HepG2 (cell line): ENCODE data around the gene DMKN. TPM values are rescaled to one million over a fixed set of nuclear protein-coding genes. Genes with fewer than 3 reads are reported as not detected.

Source experiments
- ATAC-seq: fragments of 200-7000 bp; cut with Tn5 transposase; 3 replicates; pipeline ENCODE4 v1.9.1; 2020; ENCODE audit warnings: mild to moderate bottlenecking, moderate library complexity
- BruUV-seq: library from RNA; stranded (reverse); fragments of 400-500 nt; replicated peaks from 2 replicates; lab custom pipeline; 2021; lab: Mats Ljungman, UMichigan
- CTCF ChIA-PET: fragments of 300-600 bp; formaldehyde crosslinking; extraction: SDS; loops from one replicate; lab custom pipeline; 2021; ENCODE audit warnings: low total read pairs, inconsistent platforms, low intra/inter-chr PET ratio; lab: Yijun Ruan, JAX
- POLR2A ChIA-PET: fragments of 350-600 bp; sonication (Branson Sonifier 250); formaldehyde crosslinking; loops from one replicate; lab custom pipeline; 2020; ENCODE audit warnings: antibody characterized with exemption, inconsistent platforms; lab: Yijun Ruan, JAX
- DNase-seq: peaks from one replicate; pipeline ENCODE4 v3.0.0-alpha.2; 2015; ENCODE audit warnings: low spot score
- FAIRE-seq: peaks from 3 replicates; lab custom pipeline; 2011; peaks lifted over from hg19 to GRCh38; lab: Jason Lieb, UNC
- H2AFZ ChIP-seq: one replicate; pipeline ENCODE4 v1.6.1; 2011; ENCODE audit warnings: low read length, inconsistent platforms
- H3K27ac ChIP-seq: fragments of 300-600 bp; 3 replicates; pipeline ENCODE4 v1.8.0; 2011; ENCODE audit warnings: mixed run types, mild to moderate bottlenecking, mixed read lengths, low read length, inconsistent platforms; ENCODE audit not compliant: insufficient read depth; ENCODE audit errors: extremely low read length
- H3K27me3 ChIP-seq, 2 experiments: fragments of 200-600 bp in 1 of 2; 2 replicates in 1 of 2; 3 replicates in 1 of 2; pipeline versions ENCODE4 v1.6.0 to v1.8.0; 2011; ENCODE audit warnings: low read length in 2 of 2, mild to moderate bottlenecking in 2 of 2, moderate library complexity in 2 of 2, inconsistent platforms in 1 of 2; ENCODE audit not compliant: insufficient read depth in 2 of 2, control insufficient read depth in 1 of 2
- H3K36me3 ChIP-seq, 2 experiments: fragments of 200-600 bp in 1 of 2; replicated peaks in 1 of 2; 2 replicates in 1 of 2; 3 replicates in 1 of 2; pipeline versions ENCODE4 v1.5.1 to v1.8.0; 2011; ENCODE audit warnings: low read length in 2 of 2, inconsistent platforms in 1 of 2; ENCODE audit not compliant: insufficient read depth in 2 of 2, control insufficient read depth in 1 of 2
- H3K4me1 ChIP-seq: 2 replicates; pipeline ENCODE4 v1.5.1; 2012; ENCODE audit warnings: low read length, inconsistent platforms; ENCODE audit not compliant: insufficient read depth
- H3K4me2 ChIP-seq: 2 replicates; pipeline ENCODE4 v1.6.0; 2011; ENCODE audit warnings: low read depth, low read length, inconsistent platforms
- H3K4me3 ChIP-seq, 3 experiments: fragments of 200-600 bp in 1 of 3; sonication (generic), shearing (Covaris generic) in 1 of 3; replicated peaks in 1 of 3; 2 replicates each; pipeline ENCODE4 v1.5.1; 2011 to 2016; ENCODE audit warnings: low read length in 3 of 3, inconsistent platforms in 2 of 3, low read depth in 2 of 3, mild to moderate bottlenecking in 2 of 3, control low read depth in 1 of 3, mixed read lengths in 1 of 3; ENCODE audit not compliant: insufficient read depth in 1 of 3
- H3K79me2 ChIP-seq: one replicate; pipeline ENCODE4 v1.6.1; 2011; ENCODE audit warnings: low read length, inconsistent platforms; ENCODE audit not compliant: insufficient read depth
- H3K9ac ChIP-seq: 2 replicates; pipeline ENCODE4 v1.6.0; 2011; ENCODE audit warnings: mild to moderate bottlenecking, low read depth, low read length, inconsistent platforms; ENCODE audit not compliant: insufficient read depth
- H3K9me3 ChIP-seq: 2 replicates; pipeline ENCODE4 v1.5.1; 2012; ENCODE audit warnings: mild to moderate bottlenecking, low read length
- H4K20me1 ChIP-seq: 2 replicates; pipeline ENCODE4 v1.6.0; 2011; ENCODE audit warnings: inconsistent platforms, mild to moderate bottlenecking, low read length, moderate library complexity; ENCODE audit not compliant: insufficient read depth
- ELF1 ChIP-seq: sonication (generic); formaldehyde crosslinking; IDR thresholded peaks from 2 replicates; pipeline ENCODE4 v1.4.0; 2020; ENCODE audit warnings: missing genetic modification reagents
- GATAD1 ChIP-seq: IDR thresholded peaks from 2 replicates; pipeline ENCODE4 v1.6.1; 2016; ENCODE audit warnings: missing genetic modification reagents, missing compliant biosample characterization
- PRMT3 ChIP-seq: sonication (generic); formaldehyde crosslinking; IDR thresholded peaks from 2 replicates; pipeline ENCODE4 v1.8.1; 2022; ENCODE audit warnings: low read depth, mild to moderate bottlenecking, moderate library complexity, missing genetic modification reagents, borderline replicate concordance
- ZBTB1 ChIP-seq: sonication (generic); formaldehyde crosslinking; IDR thresholded peaks from 2 replicates; pipeline ENCODE4 v1.4.0; 2020; ENCODE audit warnings: missing genetic modification reagents, borderline replicate concordance
- ZMYM4 ChIP-seq: sonication (generic); formaldehyde crosslinking; IDR thresholded peaks from 2 replicates; pipeline ENCODE4 v1.8.1; 2023; ENCODE audit warnings: mild to moderate bottlenecking, missing genetic modification reagents
- ZNF557 ChIP-seq: sonication (generic); formaldehyde crosslinking; IDR thresholded peaks from 2 replicates; pipeline ENCODE4 v1.4.0; 2020; ENCODE audit warnings: missing genetic modification reagents
- ZNF569 ChIP-seq: sonication (generic); formaldehyde crosslinking; IDR thresholded peaks from 2 replicates; pipeline ENCODE4 v1.5.0; 2020; ENCODE audit warnings: mild to moderate bottlenecking, missing genetic modification reagents, moderate library complexity, borderline replicate concordance
- ZNF768 ChIP-seq: sonication (generic); formaldehyde crosslinking; IDR thresholded peaks from 2 replicates; pipeline ENCODE4 v1.4.0; 2020; ENCODE audit warnings: missing genetic modification reagents
- ZNF883 ChIP-seq: sonication (generic); formaldehyde crosslinking; IDR thresholded peaks from 2 replicates; pipeline ENCODE4 v1.5.1; 2020; ENCODE audit warnings: mild to moderate bottlenecking, missing genetic modification reagents; ENCODE audit errors: not compliant biosample characterization
- whole genome bisulfite sequencing: methylation state at CpG from one replicate; pipeline ENCODE4 v1.1.6; 2017; ENCODE audit warnings: low lambda C conversion rate; 5-methylcytosine and 5-hydroxymethylcytosine counted together
- in situ Hi-C: cut with HindIII; loops from 2 replicates; pipeline ENCODE4 v1.10.0; 2017; ENCODE audit warnings: low pct_unique_long_range_greater_than_20kb; ENCODE audit not compliant: extremely low pct_ligation_motif_present
- intact Hi-C: fragments of 100-400 bp; cut with micrococcal nuclease; formaldehyde crosslinking; loops from one replicate; pipeline ENCODE4 v1.10.0; 2022; ENCODE audit not compliant: unreplicated experiment
- polyA plus RNA-seq, 8 experiments: library from polyadenylated mRNA; depleted of rRNA in 3 of 8; stranded (reverse) in 7 of 8; unstranded in 1 of 8; fragments of >200 nt; fragmentation: Illumina TruSeq in 4 of 8; extraction: Trizol in 4 of 8; gene quantifications; 2 replicates each; pipeline versions ENCODE4 v1.2.1 to v1.2.3, GENCODE V29; 2011 to 2016; ENCODE audit warnings: low read depth in 4 of 8, missing spikeins in 1 of 8, mixed read lengths in 1 of 8; ENCODE audit not compliant: insufficient read depth in 1 of 8
- total RNA-seq, 5 experiments: library from RNA; depleted of rRNA; stranded (reverse); fragments of >200 nt; fragmentation: Illumina TruSeq; extraction: Trizol; gene quantifications; 2 replicates each; pipeline ENCODE4 v1.2.3, GENCODE V29; 2016; ENCODE audit warnings: low read depth in 1 of 5

DMKN gene
- total and polyA plus RNA-seq, 2 of the 13 experiments (the other 11 are each of a cell fraction or from before 2014, with no cell fraction given), result 50.8 to 57.1 TPM

DNA sequence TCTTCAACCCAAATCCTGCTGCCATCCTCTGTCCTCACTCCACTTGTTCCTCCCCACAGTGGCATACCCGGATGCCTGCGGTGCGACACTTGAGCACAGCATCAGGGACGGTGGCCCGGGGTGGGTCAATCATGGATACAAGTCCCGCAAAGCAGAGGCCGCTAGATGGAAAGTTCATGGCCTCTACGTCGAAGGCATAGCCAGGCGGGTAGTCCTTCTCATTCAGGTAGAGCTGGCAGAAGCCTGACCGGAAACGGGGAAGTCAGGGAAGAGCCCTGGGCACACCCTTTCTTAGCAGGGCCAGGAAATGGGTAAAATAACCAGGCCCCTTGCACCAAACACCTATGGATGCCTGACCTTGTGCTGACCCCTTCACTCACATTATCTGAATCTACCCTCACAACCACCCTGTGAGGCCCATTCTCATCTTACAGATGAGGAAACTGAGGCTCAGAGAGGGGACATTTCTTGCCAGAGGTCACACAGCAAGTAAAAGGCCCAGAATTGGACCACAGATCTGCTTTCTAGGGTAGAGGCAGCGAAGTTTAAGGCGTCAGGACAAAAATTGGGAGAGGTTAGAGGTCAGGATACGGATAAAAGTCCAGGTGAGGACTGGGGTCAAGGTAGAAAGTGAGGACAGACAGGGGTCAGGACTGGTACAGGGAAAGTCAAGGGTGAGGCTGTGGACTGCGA, 43.5 kb upstream of the DMKN start (continued):
- TF ChIP-seq ZNF557 (no peak), ZNF883 (CRISPR knock-in tag) (peak; percentile 42), ZMYM4 (no peak), ZNF569 (no peak), PRMT3 (no peak), ZNF768 (CRISPR knock-in tag) (peak; percentile 56; the same call in 1 of the 2 replicates), ZBTB1 (CRISPR knock-in tag) (no peak)
- TF ChIP-seq, all 625 proteins: peak for 4

DNA sequence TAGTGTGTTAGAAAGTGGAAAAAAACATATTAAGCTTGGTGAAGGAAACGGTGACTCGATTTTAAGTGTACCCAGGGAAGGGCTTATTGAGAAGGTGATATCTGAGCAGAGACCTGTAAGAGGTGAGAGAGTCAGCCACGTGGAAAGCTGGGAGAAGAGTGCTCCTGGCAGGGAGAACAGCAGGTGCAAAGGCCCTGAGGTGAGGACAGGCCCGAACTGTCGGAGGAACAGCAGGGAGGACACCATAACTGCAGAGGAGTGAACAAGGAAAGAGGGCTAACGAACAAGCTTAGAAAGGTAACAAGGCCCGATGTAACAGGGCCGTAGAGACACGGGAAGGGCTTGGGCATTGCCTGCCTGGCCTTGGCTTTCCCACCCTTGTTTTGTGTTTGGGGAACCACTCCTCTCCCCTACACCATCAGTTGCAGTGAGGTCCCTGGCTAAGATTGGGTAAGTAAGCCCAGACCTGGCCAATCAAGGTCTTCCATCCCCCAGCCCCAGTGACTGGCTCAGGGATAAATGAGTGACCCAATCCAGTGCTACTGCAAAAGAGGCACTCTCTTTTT, 42.7 kb upstream of the DMKN start:
- in situ Hi-C loops (loop anchor here (5.0 kb wide), 1 partner anchor 36 kb away; no protein-coding TSS in a partner anchor), intact Hi-C loops (loop anchor here (5.0 to 10.0 kb wide), 3 partner anchors 36 to 89 kb away; partner anchors contain the start of genes COX6B1, ETV2 and HAUS5)
- H2AFZ ChIP-seq, result no peak overlapping the region
- H3K79me2 ChIP-seq, result no peaks in the 10 kb centered on the region
- H3K9me3 ChIP-seq, result no peaks in the 10 kb centered on the region
- BruUV-seq, result no TSS peak
- 52% methylated on average over 9 of the region's 9 CpGs for WGBS
- DNase-seq (no peak), ATAC-seq (no peak)
- H3K36me3 ChIP-seq, result no peaks in the 10 kb centered on the region
- H4K20me1 ChIP-seq, result no peaks in the 10 kb centered on the region
- peaks cover 37% of the 10 kb centered on the region for H3K4me1 ChIP-seq
- H3K27me3 ChIP-seq, result peaks cover 1 to 43% of the 10 kb centered on the region in 2 experiments; a peak in 3 of 5 replicates
- no peak overlapping the region for H3K4me2 ChIP-seq
- TF ChIP-seq ELF1 (no peak), GATAD1 (CRISPR knock-in tag) (0 out of 2 replicates have a peak, but pooled peaks have one; percentile 8)
- TF ChIP-seq, all 625 proteins: peak for 1
- no peak overlapping the region for H3K9ac ChIP-seq
- H3K4me3 ChIP-seq, result no peak overlapping the region
- ChIA-PET CTCF (interaction anchor here (0.9 to 2.1 kb wide), 4 partner anchors 36 to 161 kb away, joined by 3 to 10 read pairs (median 7); partner anchors contain the start of gene KMT2B), POLR2A (no interaction called here)
- H3K27ac ChIP-seq, result no peak overlapping the region
- no peak for FAIRE-seq
